PC-9 (cell line): ENCODE measurements around the gene MXRA8. TPM values are rescaled to one million over a fixed set of nuclear protein-coding genes. Genes with fewer than 3 reads are reported as not detected.

Experiments
- BruUV-seq: library from RNA; stranded (reverse); fragments of 400-500 nt; replicated peaks from 2 replicates; lab custom pipeline; 2021; lab: Mats Ljungman, UMichigan
- CTCF ChIA-PET: fragments of 300-600 bp; sonication (Branson Sonifier 250); formaldehyde crosslinking; loops from one replicate; lab custom pipeline; 2022; ENCODE audit warnings: antibody characterized with exemption; lab: Charles Lee
- POLR2A ChIA-PET: fragments of 300-600 bp; sonication (Branson Sonifier 250); formaldehyde crosslinking; loops from one replicate; lab custom pipeline; 2022; ENCODE audit warnings: antibody characterized with exemption; ENCODE audit not compliant: unreplicated experiment; lab: Charles Lee
- DNase-seq, 2 experiments: peaks; one replicate each; pipeline versions ENCODE4 v3.0.0 to v3.0.0-alpha.2; 2015 to 2022; ENCODE audit warnings: mixed read lengths in 1 of 2
- H2AFZ ChIP-seq: fragments of 200-600 bp; sonication (generic); 2 replicates; pipeline ENCODE4 v1.8.1; 2017; ENCODE audit warnings: antibody characterized with exemption
- H3F3A ChIP-seq: fragments of 200-600 bp; sonication (generic); 2 replicates; pipeline ENCODE4 v1.8.1; 2017; ENCODE audit warnings: antibody characterized with exemption, mild to moderate bottlenecking, low read depth; ENCODE audit not compliant: insufficient read depth
- H3K27ac ChIP-seq: fragments of 200-600 bp; sonication (generic); 2 replicates; pipeline ENCODE4 v1.6.1; 2016; ENCODE audit warnings: mixed run types
- H3K27me3 ChIP-seq: fragments of 200-600 bp; sonication (generic); 2 replicates; pipeline ENCODE4 v1.6.1; 2016; ENCODE audit warnings: low read depth, mixed run types; ENCODE audit not compliant: insufficient read depth
- H3K36me3 ChIP-seq: fragments of 200-600 bp; sonication (generic); 2 replicates; pipeline ENCODE4 v1.6.1; 2016; ENCODE audit warnings: low read depth, mixed run types
- H3K4me1 ChIP-seq: fragments of 200-600 bp; sonication (generic); replicated peaks from 2 replicates; pipeline ENCODE4 v1.6.1; 2016; ENCODE audit warnings: mixed run types; ENCODE audit not compliant: insufficient read depth
- H3K4me2 ChIP-seq: fragments of 200-600 bp; sonication (generic); 2 replicates; pipeline ENCODE4 v1.6.1; 2017; ENCODE audit warnings: mixed run types
- H3K4me3 ChIP-seq: fragments of 200-600 bp; sonication (generic); 2 replicates; pipeline ENCODE4 v1.6.1; 2016; ENCODE audit warnings: mixed run types
- H3K79me2 ChIP-seq: fragments of 200-600 bp; sonication (generic); 2 replicates; pipeline ENCODE4 v1.6.1; 2017; ENCODE audit warnings: low read depth, mixed run types
- H3K9me2 ChIP-seq: fragments of 200-600 bp; sonication (generic); 2 replicates; pipeline ENCODE4 v1.8.1; 2017; ENCODE audit warnings: mild to moderate bottlenecking; ENCODE audit not compliant: insufficient read depth
- H3K9me3 ChIP-seq: fragments of 200-600 bp; sonication (generic); 2 replicates; pipeline ENCODE4 v1.8.1; 2016; ENCODE audit warnings: low read depth; ENCODE audit not compliant: insufficient read depth
- H4K20me1 ChIP-seq: fragments of 200-600 bp; sonication (generic); 2 replicates; pipeline ENCODE4 v1.8.1; 2017; ENCODE audit not compliant: insufficient read depth
- CTCF ChIP-seq: fragments of 200-600 bp; sonication (generic); conservative IDR thresholded peaks from 2 replicates; pipeline ENCODE4 v1.6.1; 2017; ENCODE audit warnings: mixed run types, antibody characterized with exemption, mild to moderate bottlenecking, moderate library complexity
- EZH2 ChIP-seq: fragments of 200-600 bp; sonication (generic); IDR thresholded peaks from 2 replicates; pipeline ENCODE4 v1.8.0; 2017; ENCODE audit warnings: antibody characterized with exemption, low read depth
- intact Hi-C: fragments of 100-400 bp; cut with micrococcal nuclease; formaldehyde crosslinking; loops from one replicate; pipeline ENCODE4 v1.10.0; 2022; ENCODE audit not compliant: unreplicated experiment
- total RNA-seq: library from RNA; stranded (reverse); gene quantifications from 2 replicates; pipeline ENCODE4 v1.2.3, GENCODE V29; 2021

MXRA8 gene
- total RNA-seq, 1 experiment from 2014 or later = 0.55 TPM

DNA sequence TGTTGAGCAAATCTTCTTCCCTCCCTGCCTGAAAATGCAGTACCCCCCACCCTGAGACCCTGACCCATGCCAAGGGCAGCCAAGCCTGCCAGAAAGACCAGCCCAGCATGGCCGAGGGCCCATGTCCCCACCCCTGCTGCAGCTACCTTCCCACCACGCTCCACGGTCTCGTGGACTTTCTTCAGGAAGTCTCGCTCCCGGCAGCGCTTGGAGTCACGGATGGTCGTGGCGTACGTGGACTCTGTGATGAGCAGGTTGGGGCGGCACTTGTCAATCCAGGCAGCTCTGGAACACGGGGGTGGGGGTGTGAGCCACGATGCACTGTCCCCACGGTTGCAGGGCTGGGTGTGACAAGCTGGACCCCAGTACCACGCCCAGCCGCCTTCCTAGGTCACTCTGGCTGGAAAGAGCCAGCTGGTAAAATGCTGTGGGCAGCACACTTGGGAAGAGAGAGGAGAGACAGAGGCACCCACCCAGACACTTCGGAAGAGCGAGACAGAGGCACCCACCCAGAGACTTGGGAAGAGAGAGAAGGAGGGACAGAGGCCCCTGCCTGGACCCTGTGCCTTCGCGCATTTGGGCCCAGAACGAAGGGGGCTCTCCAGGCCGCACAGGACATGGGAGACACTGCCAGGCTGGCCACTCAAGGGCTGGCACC lies 43.5 kb downstream of the MXRA8 start:
- Histone ChIP-seq H3K4me3 (no peak overlapping the region), H3K4me1 (peaks cover 20% of the 10 kb centered on the region), H3K27me3 (no peaks in the 10 kb centered on the region), H3K9me3 (no peaks in the 10 kb centered on the region), H3K79me2 (peaks cover 35% of the 10 kb centered on the region), H3K9me2 (no peaks in the 10 kb centered on the region), H4K20me1 (peaks cover 57% of the 10 kb centered on the region), H3K4me2 (no peak overlapping the region), H3F3A (peaks cover 50% of the 10 kb centered on the region), H2AFZ (no peak overlapping the region), H3K27ac (no peak overlapping the region), H3K36me3 (0 out of 2 replicates have a peak, but pooled peaks cover 5% of the 10 kb centered on the region)
- no TSS peak for BruUV-seq
- intact Hi-C loops = no loop called here
- no peak for TF ChIP-seq CTCF
- no peak for TF ChIP-seq EZH2
- ChIA-PET POLR2A (no interaction called here), CTCF (no interaction called here)
- no peak for DNase-seq

DNA sequence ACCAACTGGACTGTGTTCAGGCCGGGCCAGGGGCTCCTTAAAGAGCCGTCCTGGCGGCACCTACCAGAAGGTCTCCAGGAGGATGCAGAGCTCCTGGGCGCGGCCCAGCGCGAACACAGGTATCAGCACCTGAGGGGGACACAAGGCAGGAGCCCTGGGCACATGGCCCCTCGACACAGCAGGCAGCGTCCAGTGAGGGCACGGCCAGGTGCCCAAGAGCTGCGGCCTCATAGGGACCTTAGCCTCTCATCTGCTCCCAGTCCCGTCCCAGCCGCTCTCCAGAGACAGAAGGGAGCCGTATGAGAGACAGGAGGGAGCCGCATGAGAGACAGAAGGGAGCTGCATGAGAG lies 44.1 kb downstream of the MXRA8 start:
- CTCF ChIA-PET = no interaction called here
- H4K20me1 ChIP-seq = peaks cover 55% of the 10 kb centered on the region
- H3K4me3 ChIP-seq = no peak overlapping the region
- TF ChIP-seq EZH2 = no peak
- TF ChIP-seq CTCF = no peak
- POLR2A ChIA-PET = no interaction called here
- DNase-seq = no peak
- no peak overlapping the region for H3K4me2 ChIP-seq
- peaks cover 44% of the 10 kb centered on the region for H3F3A ChIP-seq
- H3K9me2 ChIP-seq = no peaks in the 10 kb centered on the region
- H3K79me2 ChIP-seq = peaks cover 30% of the 10 kb centered on the region
- H3K9me3 ChIP-seq = no peaks in the 10 kb centered on the region
- H3K36me3 ChIP-seq = 0 out of 2 replicates have a peak, but pooled peaks cover 5% of the 10 kb centered on the region
- H3K4me1 ChIP-seq = peaks cover 25% of the 10 kb centered on the region
- H3K27ac ChIP-seq = no peak overlapping the region
- no TSS peak for BruUV-seq
- no peak overlapping the region for H2AFZ ChIP-seq
- intact Hi-C loops = no loop called here
- H3K27me3 ChIP-seq = no peaks in the 10 kb centered on the region

GRCh38 chr1:1313500-1314236 lies 44.7 kb downstream of the MXRA8 start:
- H3K4me1 ChIP-seq = peaks cover 20% of the 10 kb centered on the region

More at GRCh38 chr1:1313500-1314236, 44.7 kb downstream of the MXRA8 start:
- H3K79me2 ChIP-seq = peaks cover 36% of the 10 kb centered on the region
- BruUV-seq = no TSS peak
- no peak overlapping the region for H3K4me2 ChIP-seq
- H3K9me3 ChIP-seq = no peaks in the 10 kb centered on the region
- DNase-seq = no peak
- no peak overlapping the region for H2AFZ ChIP-seq
- ChIA-PET CTCF (no interaction called here), POLR2A (no interaction called here)
- no peak overlapping the region for H3K27ac ChIP-seq
- H3F3A ChIP-seq = peaks cover 39% of the 10 kb centered on the region
- H3K4me3 ChIP-seq = no peak overlapping the region
- intact Hi-C loops = no loop called here
- no peak for TF ChIP-seq CTCF
- TF ChIP-seq EZH2 = no peak
- 0 out of 2 replicates have a peak, but pooled peaks cover 5% of the 10 kb centered on the region for H3K36me3 ChIP-seq
- H4K20me1 ChIP-seq = peaks cover 53% of the 10 kb centered on the region
- no peaks in the 10 kb centered on the region for H3K27me3 ChIP-seq
- H3K9me2 ChIP-seq = no peaks in the 10 kb centered on the region
